ENCODE results near the gene KLF14.
"Not testable (repeated sequence)": the region's sequence is repeated elsewhere in the genome, so short reads cannot be mapped to it uniquely, and the experiment has no call there.

The KLF14 gene

DNA sequence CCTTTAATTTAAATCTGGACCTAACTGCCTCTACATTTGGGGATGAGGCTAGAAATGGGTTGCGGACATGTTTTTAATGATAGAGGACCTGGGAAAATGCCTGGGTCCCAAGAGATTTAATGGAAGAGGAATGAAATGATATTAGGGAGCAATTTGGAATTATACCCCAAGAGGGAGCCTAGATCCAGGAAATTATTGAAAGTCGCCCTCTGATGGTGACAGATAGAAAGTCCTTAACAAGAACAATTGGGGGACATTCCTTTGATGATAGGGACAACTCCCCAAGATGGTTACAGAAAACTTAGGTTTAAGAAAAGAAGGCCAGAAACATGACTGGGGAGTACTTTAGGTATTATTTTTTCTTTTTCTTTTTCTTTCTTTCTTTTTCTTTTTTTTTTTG, 38.2 kb downstream of the KLF14 start:
- no peaks in the 10 kb centered on the region for H3K27me3 ChIP-seq (ENCODE audit: insufficient read depth, low read depth)
- TF ChIP-seq, protein P1, sequence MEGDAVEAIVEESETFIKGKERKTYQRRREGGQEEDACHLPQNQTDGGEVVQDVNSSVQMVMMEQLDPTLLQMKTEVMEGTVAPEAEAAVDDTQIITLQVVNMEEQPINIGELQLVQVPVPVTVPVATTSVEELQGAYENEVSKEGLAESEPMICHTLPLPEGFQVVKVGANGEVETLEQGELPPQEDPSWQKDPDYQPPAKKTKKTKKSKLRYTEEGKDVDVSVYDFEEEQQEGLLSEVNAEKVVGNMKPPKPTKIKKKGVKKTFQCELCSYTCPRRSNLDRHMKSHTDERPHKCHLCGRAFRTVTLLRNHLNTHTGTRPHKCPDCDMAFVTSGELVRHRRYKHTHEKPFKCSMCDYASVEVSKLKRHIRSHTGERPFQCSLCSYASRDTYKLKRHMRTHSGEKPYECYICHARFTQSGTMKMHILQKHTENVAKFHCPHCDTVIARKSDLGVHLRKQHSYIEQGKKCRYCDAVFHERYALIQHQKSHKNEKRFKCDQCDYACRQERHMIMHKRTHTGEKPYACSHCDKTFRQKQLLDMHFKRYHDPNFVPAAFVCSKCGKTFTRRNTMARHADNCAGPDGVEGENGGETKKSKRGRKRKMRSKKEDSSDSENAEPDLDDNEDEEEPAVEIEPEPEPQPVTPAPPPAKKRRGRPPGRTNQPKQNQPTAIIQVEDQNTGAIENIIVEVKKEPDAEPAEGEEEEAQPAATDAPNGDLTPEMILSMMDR (conservative IDR thresholded peaks at IDR 0.05; ENCODE audit: low read depth, low read length): peak; percentile 54
- H3K4me2 ChIP-seq: no peak overlapping the region
- H2AFZ ChIP-seq (ENCODE audit: low read depth): no peak overlapping the region
- no peaks in the 10 kb centered on the region for H3K4me1 ChIP-seq (ENCODE audit: low read depth, poor library complexity, severe bottlenecking)
- no peaks in the 10 kb centered on the region for H3K79me2 ChIP-seq (ENCODE audit: insufficient read depth, low read depth)
- no peaks in the 10 kb centered on the region for H4K20me1 ChIP-seq (ENCODE audit: insufficient read depth)
- H3K36me3 ChIP-seq (ENCODE audit: insufficient read depth): no peaks in the 10 kb centered on the region
- H3K9ac ChIP-seq: no peak overlapping the region
- H3K4me3 ChIP-seq (IDR thresholded peaks at IDR 0.05; ENCODE audit: insufficient read depth, low read depth, low read length): no peak overlapping the region
- no peak overlapping the region for H3K27ac ChIP-seq

DNA sequence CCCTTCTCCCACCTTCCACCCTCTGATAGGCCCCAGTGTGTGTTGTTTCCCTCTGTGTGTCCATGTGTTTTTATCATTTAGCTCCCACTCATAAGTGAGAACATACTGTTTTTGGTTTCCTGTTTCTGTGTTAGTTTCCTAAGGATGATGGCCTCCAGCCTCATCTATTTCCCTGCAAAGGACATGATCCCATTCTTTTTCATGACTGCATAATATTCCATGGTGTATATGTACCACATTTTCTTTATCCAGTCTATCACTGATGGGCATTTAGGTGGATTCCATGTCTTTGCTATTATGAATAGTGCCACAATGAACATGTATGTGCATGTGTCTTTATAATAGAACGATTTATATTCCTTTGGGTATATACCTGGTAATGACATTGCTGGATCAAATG, 41.6 kb downstream of the KLF14 start:
- not testable (repeated sequence) for H3K9ac ChIP-seq; H3K36me3 ChIP-seq (ENCODE audit: insufficient read depth); H4K20me1 ChIP-seq (ENCODE audit: insufficient read depth); H3K27me3 ChIP-seq (ENCODE audit: insufficient read depth, low read depth); H3K4me3 ChIP-seq (IDR thresholded peaks at IDR 0.05; ENCODE audit: insufficient read depth, low read depth, low read length); H3K79me2 ChIP-seq (ENCODE audit: insufficient read depth, low read depth); H2AFZ ChIP-seq (ENCODE audit: low read depth); H3K4me1 ChIP-seq (ENCODE audit: low read depth, poor library complexity, severe bottlenecking); H3K4me2 ChIP-seq; H3K27ac ChIP-seq

DNA sequence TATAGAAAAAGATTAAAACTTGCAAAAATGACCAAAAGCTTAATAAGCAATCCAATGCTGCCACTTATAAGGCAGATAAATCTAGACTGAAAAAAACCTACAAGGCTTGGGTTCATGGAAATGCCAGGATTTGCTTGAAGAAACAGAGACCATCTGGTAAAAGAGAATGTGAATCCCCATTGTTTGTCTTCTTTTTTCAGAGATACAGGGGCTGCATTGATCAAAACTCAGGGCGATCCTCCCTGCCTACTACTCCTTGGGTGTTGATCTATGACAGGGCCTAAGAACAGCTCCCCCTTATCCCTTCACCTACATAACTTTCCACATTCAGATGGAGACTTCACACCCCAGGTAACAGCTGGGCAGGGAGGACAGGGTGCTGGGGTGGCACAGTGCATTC, 44.3 kb downstream of the KLF14 start:
- Histone ChIP-seq H4K20me1 (ENCODE audit: insufficient read depth) (no peaks in the 10 kb centered on the region), H3K4me1 (ENCODE audit: low read depth, poor library complexity, severe bottlenecking) (no peaks in the 10 kb centered on the region), H3K4me2 (no peak overlapping the region), H2AFZ (ENCODE audit: low read depth) (no peak overlapping the region), H3K27me3 (ENCODE audit: insufficient read depth, low read depth) (no peaks in the 10 kb centered on the region), H3K4me3 (IDR thresholded peaks at IDR 0.05; ENCODE audit: insufficient read depth, low read depth, low read length) (no peak overlapping the region), H3K27ac (no peak overlapping the region), H3K36me3 (ENCODE audit: insufficient read depth) (no peaks in the 10 kb centered on the region), H3K9ac (no peak overlapping the region), H3K79me2 (ENCODE audit: insufficient read depth, low read depth) (no peaks in the 10 kb centered on the region)
- TF ChIP-seq, protein P1 (conservative IDR thresholded peaks at IDR 0.05; ENCODE audit: low read depth, low read length): no peak

DNA sequence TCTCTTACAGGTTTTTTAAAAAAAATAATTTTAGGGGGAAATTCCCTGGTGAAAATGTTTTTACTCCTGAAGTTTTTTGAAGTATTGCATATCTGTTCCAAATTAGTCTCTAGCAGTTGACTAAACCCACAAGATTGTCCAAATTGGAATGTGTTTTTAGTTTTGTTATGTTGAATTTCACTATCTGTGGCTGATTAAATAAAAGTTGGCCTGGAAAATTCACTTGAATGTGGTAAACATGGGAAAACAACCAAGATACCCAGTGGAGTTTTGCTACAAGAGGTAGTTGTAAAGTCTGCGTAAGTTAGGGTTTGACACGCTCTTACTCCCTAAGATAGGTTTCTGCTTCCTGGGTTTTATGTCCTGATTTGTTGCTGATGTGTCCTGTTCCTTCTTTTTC, 51.0 kb downstream of the KLF14 start:
- Histone ChIP-seq H4K20me1 (ENCODE audit: insufficient read depth) (no peaks in the 10 kb centered on the region), H3K9ac (no peak overlapping the region), H3K36me3 (ENCODE audit: insufficient read depth) (no peaks in the 10 kb centered on the region), H2AFZ (ENCODE audit: low read depth) (no peak overlapping the region), H3K4me1 (ENCODE audit: low read depth, poor library complexity, severe bottlenecking) (no peaks in the 10 kb centered on the region), H3K4me3 (IDR thresholded peaks at IDR 0.05; ENCODE audit: insufficient read depth, low read depth, low read length) (no peak overlapping the region), H3K27me3 (ENCODE audit: insufficient read depth, low read depth) (no peaks in the 10 kb centered on the region), H3K79me2 (ENCODE audit: insufficient read depth, low read depth) (no peaks in the 10 kb centered on the region), H3K4me2 (no peak overlapping the region), H3K27ac (no peak overlapping the region)
- TF ChIP-seq, protein P1 (conservative IDR thresholded peaks at IDR 0.05; ENCODE audit: low read depth, low read length): no peak

Data from KMS-11 (cell line).